GM19467 (cell line): ENCODE measurements around the gene MCOLN1.

Experiments
- ATAC-seq: cut with Tn5 transposase; IDR thresholded peaks from one replicate; pipeline ENCODE4 v1.9.1; 2021; ENCODE audit warnings: mild to moderate bottlenecking, moderate library complexity; ENCODE audit not compliant: unreplicated experiment

MCOLN1 gene

GRCh38 chr19:7522072-7522922, at the start of gene MCOLN1:
Gene MCOLN1 (plus strand): TSS chr19:7522624. CDS start chr19:7522751, 127 bp downstream.
- peak; percentile 62 for ATAC-seq

- no peak for ATAC-seq
Observed at GRCh38 chr19:7475665-7476064, 46.8 kb upstream of the MCOLN1 start.

GRCh38 chr19:7476241-7476640, 46.2 kb upstream of the MCOLN1 start:
- no peak for ATAC-seq

GRCh38 chr19:7476777-7477494, 45.5 kb upstream of the MCOLN1 start:
- ATAC-seq = no peak

- ATAC-seq = no peak
Observed at GRCh38 chr19:7477758-7478157, 44.7 kb upstream of the MCOLN1 start.

- ATAC-seq = no peak
Observed at GRCh38 chr19:7478173-7478842, 44.1 kb upstream of the MCOLN1 start.

- no peak for ATAC-seq
Observed at GRCh38 chr19:7478843-7479227, 43.6 kb upstream of the MCOLN1 start.

GRCh38 chr19:7480222-7480969, 42.0 kb upstream of the MCOLN1 start:
- ATAC-seq = no peak

- no peak for ATAC-seq
Observed at GRCh38 chr19:7480970-7481255, 41.5 kb upstream of the MCOLN1 start.

- ATAC-seq = no peak
Observed at GRCh38 chr19:7482584-7483439, 39.6 kb upstream of the MCOLN1 start.

- no peak for ATAC-seq
Observed at GRCh38 chr19:7483720-7484201, 38.7 kb upstream of the MCOLN1 start.

- no peak for ATAC-seq
Observed at GRCh38 chr19:7486923-7487322, 35.5 kb upstream of the MCOLN1 start.

- peak; percentile 74 for ATAC-seq
Observed at GRCh38 chr19:7488736-7489353, 33.6 kb upstream of the MCOLN1 start, which contains the start of gene PEX11G. Gene PEX11G (minus strand): TSS chr19:7489035. CDS start chr19:7489010, 25 bp downstream.

- no peak for ATAC-seq
Observed at GRCh38 chr19:7489609-7490044, 32.8 kb upstream of the MCOLN1 start.

GRCh38 chr19:7492142-7492541, 30.3 kb upstream of the MCOLN1 start:
- ATAC-seq = no peak

- ATAC-seq = no peak
Observed at GRCh38 chr19:7492558-7492957, 29.9 kb upstream of the MCOLN1 start.

- ATAC-seq = no peak
Observed at GRCh38 chr19:7494416-7495098, 27.9 kb upstream of the MCOLN1 start.

- no peak for ATAC-seq
Observed at GRCh38 chr19:7497292-7497691, 25.1 kb upstream of the MCOLN1 start.
